ENCODE measurements around the gene WNT8B. TPM values are rescaled to one million over a fixed set of nuclear protein-coding genes. Genes with fewer than 3 reads are reported as not detected.

Gene WNT8B
- total and polyA plus RNA-seq, 10 of the 15 experiments (the other 5 are each of a cell fraction or from before 2014, with no cell fraction given) = not detected

GRCh38 chr10:100531761-100532160 is 69.0 kb downstream of the WNT8B start (continued):
- TF ChIP-seq BACH1 (IDR thresholded peaks at IDR 0.05; ENCODE audit: borderline replicate concordance) (peak; percentile 12; the same call in 1 of the 2 replicates), CEBPB (IDR thresholded peaks at IDR 0.05; ENCODE audit: borderline replicate concordance in 1 of 2, low read depth in 2 of 2, low read length in 2 of 2) (no peak), DPF2 (IDR thresholded peaks at IDR 0.05) (no peak), HDGF (IDR thresholded peaks at IDR 0.05) (no peak), LARP7 (IDR thresholded peaks at IDR 0.05) (no peak), MYC (IDR thresholded peaks at IDR 0.05; ENCODE audit: insufficient read depth, insufficient read length, insufficient replicate concordance, low read length, severe bottlenecking) (no peak), HDAC6 (IDR thresholded peaks at IDR 0.05; ENCODE audit: unreplicated experiment) (no peak), USF2 (IDR thresholded peaks at IDR 0.05; ENCODE audit: borderline replicate concordance, low read depth, low read length) (no peak), RAD51 (IDR thresholded peaks at IDR 0.05) (no peak), ZNF622 (IDR thresholded peaks at IDR 0.05) (no peak), ZSCAN29 (IDR thresholded peaks at IDR 0.05) (no peak), ETV6 (conservative IDR thresholded peaks at IDR 0.05 in 1 of 2, IDR thresholded peaks at IDR 0.05 in 1 of 2; ENCODE audit: borderline replicate concordance in 1 of 2, low read depth in 1 of 2) (no peak), CEBPZ (IDR thresholded peaks at IDR 0.05; ENCODE audit: low read depth, low read length) (no peak), ZNF687 (IDR thresholded peaks at IDR 0.05) (no peak; the same call in 1 of the 2 replicates)

Measured in GM12878 (cell line).